ENCODE measurements around the gene POU4F1. TPM values are rescaled to one million over a fixed set of nuclear protein-coding genes. Genes with fewer than 3 reads are reported as not detected.
A peak's percentile ranks its signal among the peaks of the same experiment; 100 is the strongest.

Gene POU4F1
- total RNA-seq, 1 donor from 2014 or later = not detected

- no peak for DNase-seq
Measured at GRCh38 chr13:78592584-78592983, 10.8 kb downstream of the POU4F1 start.

- peak; percentile 46 for DNase-seq
Measured at GRCh38 chr13:78589206-78589605, 14.1 kb downstream of the POU4F1 start.

- DNase-seq = no peak
Measured at GRCh38 chr13:78587395-78587794, 16.0 kb downstream of the POU4F1 start.

DNA sequence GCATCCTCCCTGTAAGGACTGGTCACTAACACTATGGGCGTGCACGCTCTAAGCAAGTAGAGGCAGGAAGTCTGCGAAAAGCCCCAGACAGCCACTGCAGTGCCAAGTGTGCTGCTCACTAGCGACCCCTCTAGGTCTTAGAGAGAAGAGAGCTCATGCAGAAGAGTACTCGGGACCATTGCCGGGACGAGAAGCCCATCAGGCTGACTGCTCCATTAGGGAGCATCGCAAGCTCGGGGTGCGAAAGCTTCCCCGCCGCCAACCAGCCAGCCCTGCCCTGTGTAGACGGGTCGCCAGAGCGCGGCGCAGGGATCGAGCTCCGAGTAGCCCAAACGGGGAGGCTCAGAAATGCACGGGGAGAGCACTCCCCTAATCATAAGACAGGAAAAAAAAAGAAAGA lies 16.6 kb downstream of the POU4F1 start:
- DNase-seq = no peak

DNA sequence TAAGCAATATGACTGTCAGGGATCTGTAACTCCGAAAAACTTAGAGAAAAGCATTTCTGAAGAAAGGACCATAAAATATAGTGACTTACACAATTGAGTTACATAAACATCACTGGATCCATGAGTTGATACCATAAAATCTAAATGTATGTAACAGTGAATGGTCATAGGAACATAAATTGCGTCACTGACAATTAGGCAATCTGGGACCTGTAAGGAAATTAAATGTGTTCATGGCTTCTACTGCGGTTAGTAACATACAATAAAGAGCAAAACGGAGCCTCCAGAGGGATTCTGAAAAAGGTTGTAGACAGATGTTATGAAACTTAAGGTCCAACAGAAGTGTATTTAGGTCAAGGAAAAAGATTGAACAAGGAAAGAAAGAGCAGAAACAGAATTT lies 27.1 kb downstream of the POU4F1 start:
- DNase-seq = no peak

DNA sequence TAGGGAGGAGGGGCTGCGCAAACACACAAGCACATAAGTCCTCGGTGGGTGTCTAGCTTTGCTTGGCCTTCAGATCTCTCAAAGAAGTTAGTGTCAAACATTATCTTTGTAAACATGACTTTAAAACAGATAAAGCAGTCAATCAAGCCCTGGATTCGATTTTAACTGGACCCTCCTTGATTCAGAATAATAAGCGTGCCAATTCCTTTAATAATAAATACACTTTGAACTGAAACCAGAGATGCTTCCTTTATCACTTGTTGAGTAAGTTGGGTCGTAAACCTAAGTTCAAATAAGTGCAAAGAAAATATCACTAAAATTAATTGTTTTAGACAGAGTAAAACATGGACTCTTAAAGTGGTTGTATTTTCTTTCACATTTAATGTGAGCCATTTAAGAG lies 30.9 kb downstream of the POU4F1 start:
- DNase-seq = no peak

GRCh38 chr13:78569029-78569428 lies 34.3 kb downstream of the POU4F1 start:
- DNase-seq = no peak

DNA sequence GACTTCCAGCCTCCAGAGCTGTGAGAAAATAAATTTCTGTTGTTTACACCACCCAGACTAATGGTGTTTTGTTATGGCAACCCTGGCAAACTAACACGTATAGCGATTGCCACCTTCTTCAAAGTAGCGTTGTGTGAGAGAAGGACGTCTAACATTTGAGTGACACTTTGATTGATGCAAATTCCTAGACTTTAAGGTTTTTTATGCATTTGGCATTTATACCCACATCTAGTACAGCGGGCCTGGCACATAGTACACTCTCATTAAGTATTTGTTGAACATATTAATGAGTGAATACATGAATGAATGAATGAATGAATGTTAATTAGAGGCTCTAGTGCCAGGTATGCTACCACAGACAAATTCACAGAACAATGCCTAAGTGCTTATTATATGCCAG lies 36.7 kb downstream of the POU4F1 start:
- DNase-seq = no peak

GRCh38 chr13:78562237-78562889 lies 41.0 kb downstream of the POU4F1 start:
- DNase-seq = no peak

Other genes with a start within 250 kb of the POU4F1 start
- 28.1 and 29.0 TPM in 2 replicates for gene OBI1, start 55.6 kb upstream of the POU4F1 start, total RNA-seq